Forelimb muscle (tissue), 1 donor: ENCODE data around the gene TUBB. TPM values are rescaled to one million over a fixed set of nuclear protein-coding genes. Genes with fewer than 3 reads are reported as not detected.

Experiments used
- DNase-seq: peaks from one replicate; pipeline ENCODE4 v3.0.0-alpha.2; 2013; ENCODE audit warnings: low read depth
- polyA plus RNA-seq: library from polyadenylated mRNA; unstranded; fragments of 120-200 nt; gene quantifications from one replicate; pipeline ENCODE4 v1.2.1, GENCODE V29; 2013; ENCODE audit not compliant: insufficient read length

The TUBB gene
- polyA plus RNA-seq: 663 TPM

GRCh38 chr6:30719791-30720737 lies at the start of gene TUBB:
Gene TUBB (plus strand): TSS chr6:30720352. CDS start chr6:30720507, 155 bp downstream.
- peak; percentile 97 for DNase-seq

GRCh38 chr6:30670760-30671527 lies 49.2 kb upstream of the TUBB start:
- DNase-seq: no peak

GRCh38 chr6:30672445-30673253 lies 47.5 kb upstream of the TUBB start, which contains the start of gene DHX16:
Gene DHX16 (minus strand): TSS chr6:30673006. CDS start chr6:30672841, 165 bp downstream.
- DNase-seq: peak; percentile 97

GRCh38 chr6:30676660-30677285 lies 43.4 kb upstream of the TUBB start:
- no peak for DNase-seq

- no peak for DNase-seq
These were observed 41.0 kb upstream of the TUBB start for GRCh38 chr6:30678964-30679726.

GRCh38 chr6:30679765-30680535 lies 40.2 kb upstream of the TUBB start:
- DNase-seq: no peak

- DNase-seq: no peak
These were observed 38.4 kb upstream of the TUBB start for GRCh38 chr6:30681766-30682142.

- no peak for DNase-seq
These were observed 37.7 kb upstream of the TUBB start for GRCh38 chr6:30682143-30683117.

- no peak for DNase-seq
These were observed 36.8 kb upstream of the TUBB start for GRCh38 chr6:30683183-30683979.

GRCh38 chr6:30683980-30684338 lies 36.2 kb upstream of the TUBB start:
- no peak for DNase-seq

- DNase-seq: no peak
These were observed 35.6 kb upstream of the TUBB start for GRCh38 chr6:30684386-30685156.

- no peak for DNase-seq
These were observed 34.8 kb upstream of the TUBB start for GRCh38 chr6:30685157-30686008.

GRCh38 chr6:30686009-30686907 lies 33.9 kb upstream of the TUBB start, which contains the start of gene PPP1R18:
Gene PPP1R18 (minus strand): TSS chr6:30686645. CDS start chr6:30686018, 627 bp downstream.
- DNase-seq: no peak

GRCh38 chr6:30686908-30687658 lies 33.1 kb upstream of the TUBB start:
- peak; percentile 79 for DNase-seq
